GM12878 (cell line): ENCODE data around the gene KRT24. TPM values are rescaled to one million over a fixed set of nuclear protein-coding genes. Genes with fewer than 3 reads are reported as not detected.

Experiments
- ATAC-seq: fragments of 200-7000 bp; cut with Tn5 transposase; 3 replicates; pipeline ENCODE4 v1.9.1; 2020; ENCODE audit warnings: mild to moderate bottlenecking, moderate library complexity
- BruUV-seq: library from RNA; stranded (reverse); fragments of 400-500 nt; replicated peaks from 2 replicates; lab custom pipeline; 2021; lab: Mats Ljungman, UMichigan
- CTCF ChIA-PET: fragments of 300-600 bp; sonication (Branson Sonifier 250); formaldehyde crosslinking; extraction: SDS; loops from one replicate; lab custom pipeline; 2021; ENCODE audit warnings: inconsistent platforms; lab: Yijun Ruan, JAX
- POLR2A ChIA-PET: fragments of 350-600 bp; formaldehyde crosslinking; extraction: SDS; loops from one replicate; lab custom pipeline; 2021; ENCODE audit warnings: inconsistent platforms; lab: Charles Lee
- RAD21 ChIA-PET: fragments of 300-600 bp; sonication (Branson Sonifier 250); formaldehyde crosslinking; loops from one replicate; lab custom pipeline; 2023; ENCODE audit warnings: antibody characterized with exemption; ENCODE audit not compliant: unreplicated experiment; lab: Charles Lee
- SMC1A ChIA-PET: fragments of 300-600 bp; sonication (Branson Sonifier 250); formaldehyde crosslinking; loops from one replicate; lab custom pipeline; 2023; ENCODE audit not compliant: unreplicated experiment, uncharacterized antibody; lab: Charles Lee
- DNase-seq: peaks from one replicate; pipeline ENCODE4 v3.0.0-alpha.2; 2011; ENCODE audit warnings: low read depth, low spot score
- FAIRE-seq: peaks from 3 replicates; lab custom pipeline; 2011; peaks lifted over from hg19 to GRCh38; lab: Jason Lieb, UNC
- H2AFZ ChIP-seq: 2 replicates; pipeline ENCODE4 v1.6.0; 2011; ENCODE audit warnings: low read depth, low read length, control low read depth; ENCODE audit not compliant: control insufficient read depth
- H3K27ac ChIP-seq: 2 replicates; pipeline ENCODE4 v1.5.1; 2011; ENCODE audit warnings: control low read depth; ENCODE audit not compliant: control insufficient read depth, insufficient read depth
- H3K27me3 ChIP-seq, 2 experiments: replicated peaks in 1 of 2; 2 replicates each; pipeline versions ENCODE4 v1.6.0 to v1.6.1; 2011; ENCODE audit warnings: low read length in 1 of 2; ENCODE audit not compliant: control insufficient read depth in 2 of 2, insufficient read depth in 2 of 2
- H3K36me3 ChIP-seq, 2 experiments: 2 replicates each; pipeline ENCODE4 v1.5.1; 2011; ENCODE audit warnings: low read length in 1 of 2; ENCODE audit not compliant: control insufficient read depth in 2 of 2, insufficient read depth in 2 of 2
- H3K4me1 ChIP-seq: 2 replicates; pipeline ENCODE4 v1.6.1; 2011; ENCODE audit warnings: mild to moderate bottlenecking, low read length, moderate library complexity, mixed read lengths; ENCODE audit not compliant: control insufficient read depth, insufficient read depth
- H3K4me2 ChIP-seq: 2 replicates; pipeline ENCODE4 v1.6.0; 2011; ENCODE audit warnings: control low read depth; ENCODE audit not compliant: control insufficient read depth, insufficient read depth
- H3K4me3 ChIP-seq: fragments of 200-600 bp; sonication (generic); 2 replicates; pipeline ENCODE4 v1.5.1; 2016
- H3K79me2 ChIP-seq: 2 replicates; pipeline ENCODE4 v1.6.0; 2011; ENCODE audit warnings: low read length; ENCODE audit not compliant: control insufficient read depth, insufficient read depth
- H3K9ac ChIP-seq: 2 replicates; pipeline ENCODE4 v1.8.0; 2011; ENCODE audit warnings: low read length, control low read depth, mixed read lengths; ENCODE audit not compliant: control insufficient read depth, insufficient read depth
- H3K9me3 ChIP-seq: replicated peaks from 3 replicates; pipeline ENCODE4 v1.5.1; 2011; ENCODE audit warnings: mild to moderate bottlenecking, low read length; ENCODE audit not compliant: control insufficient read depth, insufficient read depth
- H4K20me1 ChIP-seq: 2 replicates; pipeline ENCODE4 v1.6.0; 2011; ENCODE audit not compliant: control insufficient read depth, insufficient read depth
- CREM ChIP-seq: IDR thresholded peaks from 2 replicates; pipeline ENCODE4 v1.6.1; 2014; ENCODE audit warnings: antibody characterized with exemption, low read depth
- FOXM1 ChIP-seq: IDR thresholded peaks from 2 replicates; pipeline ENCODE4 v1.6.1; 2012; ENCODE audit warnings: low read depth, mild to moderate bottlenecking, inconsistent platforms, low read length, moderate library complexity
- MTA2 ChIP-seq: fragments of 450-650 bp; IDR thresholded peaks from 2 replicates; pipeline ENCODE4 v1.6.1; 2016; ENCODE audit warnings: low read depth, mild to moderate bottlenecking, moderate library complexity
- NR2C2 ChIP-seq: IDR thresholded peaks from 2 replicates; pipeline ENCODE4 v1.6.1; 2011; ENCODE audit warnings: borderline replicate concordance, low read depth; ENCODE audit not compliant: control insufficient read depth, insufficient read length
- SREBF2 ChIP-seq: IDR thresholded peaks from 2 replicates; pipeline ENCODE4 v1.6.1; 2012; ENCODE audit warnings: mild to moderate bottlenecking, low read length
- STAT3 ChIP-seq: IDR thresholded peaks from 2 replicates; pipeline ENCODE4 v1.6.1; 2011; ENCODE audit warnings: low read depth, low read length, improper control_type of control experiment
- ZBTB33 ChIP-seq: fragments of 450-650 bp; IDR thresholded peaks from 2 replicates; pipeline ENCODE4 v1.6.1; 2017; ENCODE audit warnings: mild to moderate bottlenecking
- WGBS: methylation state at CpG from one replicate; pipeline ENCODE4 v1.1.6; 2016; ENCODE audit warnings: low lambda C conversion rate; ENCODE audit not compliant: insufficient replicate concordance, insufficient coverage; ENCODE audit errors: missing lambda C conversion rate; 5-methylcytosine and 5-hydroxymethylcytosine counted together
- in situ Hi-C: fragments of 300-500 bp; cut with MboI; formaldehyde crosslinking; loops from 9 replicates; pipeline ENCODE4 v1.14.3; 2018; ENCODE audit warnings: mixed read lengths
- intact Hi-C: fragments of 100-400 bp; cut with micrococcal nuclease; formaldehyde crosslinking; loops from one replicate; pipeline ENCODE4 v1.14.2; 2022; ENCODE audit not compliant: unreplicated experiment
- polyA plus RNA-seq, 11 experiments: library from polyadenylated mRNA; depleted of rRNA in 4 of 11; unstranded in 6 of 11; stranded (reverse) in 5 of 11; fragments of >200 nt; fragmentation: Nextera tagmentation in 4 of 11; fragmentation: Illumina TruSeq in 1 of 11; extraction: Ambion mirVana in 4 of 11; extraction: Trizol in 1 of 11; gene quantifications; 1 replicate in 1 of 11; 2 replicates in 10 of 11; pipeline versions ENCODE4 v1.2.1 to v1.2.3, GENCODE V29; 2011 to 2016; ENCODE audit warnings: inconsistent platforms in 2 of 11, missing spikeins in 2 of 11, low read depth in 1 of 11
- total RNA-seq, 4 experiments: library from RNA; depleted of rRNA in 3 of 4; stranded (reverse); fragments of >200 nt in 3 of 4; fragmentation: Illumina TruSeq in 1 of 4; extraction: Trizol in 1 of 4; gene quantifications; 2 replicates each; pipeline versions ENCODE4 v1.2.1 to v1.2.3, GENCODE V29; 2013 to 2021

The KRT24 gene
- total and polyA plus RNA-seq, 10 of the 15 experiments (the other 5 are each of a cell fraction or from before 2014, with no cell fraction given): not detected

DNA sequence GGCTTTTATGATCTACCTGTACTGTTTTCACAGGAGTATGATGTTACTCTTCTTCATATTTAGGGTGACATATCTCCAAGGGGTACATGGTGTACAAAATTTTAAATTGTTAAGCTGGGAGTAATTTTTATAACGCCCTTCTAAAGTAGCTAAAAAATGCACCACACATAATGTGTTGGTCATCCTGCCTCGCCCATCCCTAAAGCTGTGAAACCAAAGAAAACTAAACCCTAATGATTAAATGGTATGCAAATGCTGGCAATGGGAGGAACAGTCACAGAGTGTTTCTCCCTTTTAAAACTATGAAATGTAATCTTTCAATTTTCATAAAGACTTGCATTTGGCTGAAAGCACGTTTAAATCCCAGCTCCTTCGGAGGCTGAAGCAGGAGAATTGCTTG is 2.0 kb upstream of the KRT24 start:
- SMC1A ChIA-PET: interaction anchor here (0.6 to 1.8 kb wide), 5 partner anchors 9 to 281 kb away, joined by 3 to 8 read pairs (median 3); no protein-coding TSS in a partner anchor
- no peaks in the 10 kb centered on the region for H3K36me3 ChIP-seq
- H2AFZ ChIP-seq: no peak overlapping the region
- no peak for DNase-seq
- no peaks in the 10 kb centered on the region for H4K20me1 ChIP-seq
- FAIRE-seq: no peak
- RAD21 ChIA-PET: no interaction called here
- in situ Hi-C loops: no loop called here
- CTCF ChIA-PET: interaction anchor here (0.7 to 1.2 kb wide), 2 partner anchors 11 to 86 kb away, joined by 3 to 4 read pairs; no protein-coding TSS in a partner anchor
- no peaks in the 10 kb centered on the region for H3K4me1 ChIP-seq
- intact Hi-C loops: no loop called here
- H3K27me3 ChIP-seq: peaks cover 0 to 2% of the 10 kb centered on the region in 2 experiments; a peak in 1 of 4 replicates
- no peak overlapping the region for H3K27ac ChIP-seq
- no peak overlapping the region for H3K9ac ChIP-seq
- no peaks in the 10 kb centered on the region for H3K79me2 ChIP-seq
- no peak for TF ChIP-seq STAT3
- TF ChIP-seq NR2C2: no peak
- no peak for TF ChIP-seq CREM
- no peak for TF ChIP-seq SREBF2
- no peak for TF ChIP-seq ZBTB33
- TF ChIP-seq, all 136 proteins: peak for 0
- no peak overlapping the region for H3K4me2 ChIP-seq
- WGBS: 18% methylated on average over 4 of the region's 4 CpGs
- H3K9me3 ChIP-seq: no peaks in the 10 kb centered on the region
- BruUV-seq: no TSS peak
- POLR2A ChIA-PET: no interaction called here
- no peak for ATAC-seq
- H3K4me3 ChIP-seq: no peak overlapping the region

- Histone ChIP-seq H3K79me2 (no peaks in the 10 kb centered on the region), H3K27ac (no peak overlapping the region), H3K9me3 (no peaks in the 10 kb centered on the region), H3K4me2 (no peak overlapping the region), H3K27me3 (peaks cover 0 to 2% of the 10 kb centered on the region in 2 experiments; a peak in 1 of 4 replicates), H3K36me3 (no peaks in the 10 kb centered on the region), H3K4me3 (no peak overlapping the region), H3K9ac (no peak overlapping the region), H2AFZ (no peak overlapping the region), H3K4me1 (no peaks in the 10 kb centered on the region), H4K20me1 (no peaks in the 10 kb centered on the region)
- CTCF ChIA-PET: interaction anchor here (1.1 to 2.0 kb wide), 4 partner anchors 10 to 960 kb away, joined by 3 to 5 read pairs (median 4); no protein-coding TSS in a partner anchor
- in situ Hi-C loops (no loop called here), intact Hi-C loops (no loop called here)
- POLR2A ChIA-PET: no interaction called here
- BruUV-seq: no TSS peak
- SMC1A ChIA-PET: interaction anchor here (1.5 kb wide), 1 partner anchor 18 kb away, joined by 4 read pairs; no protein-coding TSS in a partner anchor
- DNase-seq: no peak
- no peak for FAIRE-seq
- RAD21 ChIA-PET: no interaction called here
- 41% methylated on average over 3 of the region's 3 CpGs for WGBS
- TF ChIP-seq FOXM1: no peak
- TF ChIP-seq MTA2: no peak
- ATAC-seq: no peak
Measured at GRCh38 chr17:40702271-40702670, 1.3 kb downstream of the KRT24 start.
